ENCODE results near the gene SLC35F5.

The SLC35F5 gene

GRCh38 chr2:113757138-113757657, 756 bp upstream of the SLC35F5 start:
- TF ChIP-seq FOXP2 (optimal IDR thresholded peaks at IDR 0.05; ENCODE audit: borderline replicate concordance, extremely low read depth, extremely low read length, insufficient read depth) (no peak), POLR2AphosphoS5 (IDR thresholded peaks at IDR 0.05; ENCODE audit: low read depth, low read length) (no peak), TAF1 (IDR thresholded peaks at IDR 0.05; ENCODE audit: borderline replicate concordance, insufficient read depth, low read length) (no peak), SIN3A (IDR thresholded peaks at IDR 0.05; ENCODE audit: borderline replicate concordance, insufficient read depth, low read length) (no peak)
- TF ChIP-seq, protein P1, sequence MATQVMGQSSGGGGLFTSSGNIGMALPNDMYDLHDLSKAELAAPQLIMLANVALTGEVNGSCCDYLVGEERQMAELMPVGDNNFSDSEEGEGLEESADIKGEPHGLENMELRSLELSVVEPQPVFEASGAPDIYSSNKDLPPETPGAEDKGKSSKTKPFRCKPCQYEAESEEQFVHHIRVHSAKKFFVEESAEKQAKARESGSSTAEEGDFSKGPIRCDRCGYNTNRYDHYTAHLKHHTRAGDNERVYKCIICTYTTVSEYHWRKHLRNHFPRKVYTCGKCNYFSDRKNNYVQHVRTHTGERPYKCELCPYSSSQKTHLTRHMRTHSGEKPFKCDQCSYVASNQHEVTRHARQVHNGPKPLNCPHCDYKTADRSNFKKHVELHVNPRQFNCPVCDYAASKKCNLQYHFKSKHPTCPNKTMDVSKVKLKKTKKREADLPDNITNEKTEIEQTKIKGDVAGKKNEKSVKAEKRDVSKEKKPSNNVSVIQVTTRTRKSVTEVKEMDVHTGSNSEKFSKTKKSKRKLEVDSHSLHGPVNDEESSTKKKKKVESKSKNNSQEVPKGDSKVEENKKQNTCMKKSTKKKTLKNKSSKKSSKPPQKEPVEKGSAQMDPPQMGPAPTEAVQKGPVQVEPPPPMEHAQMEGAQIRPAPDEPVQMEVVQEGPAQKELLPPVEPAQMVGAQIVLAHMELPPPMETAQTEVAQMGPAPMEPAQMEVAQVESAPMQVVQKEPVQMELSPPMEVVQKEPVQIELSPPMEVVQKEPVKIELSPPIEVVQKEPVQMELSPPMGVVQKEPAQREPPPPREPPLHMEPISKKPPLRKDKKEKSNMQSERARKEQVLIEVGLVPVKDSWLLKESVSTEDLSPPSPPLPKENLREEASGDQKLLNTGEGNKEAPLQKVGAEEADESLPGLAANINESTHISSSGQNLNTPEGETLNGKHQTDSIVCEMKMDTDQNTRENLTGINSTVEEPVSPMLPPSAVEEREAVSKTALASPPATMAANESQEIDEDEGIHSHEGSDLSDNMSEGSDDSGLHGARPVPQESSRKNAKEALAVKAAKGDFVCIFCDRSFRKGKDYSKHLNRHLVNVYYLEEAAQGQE (IDR thresholded peaks at IDR 0.05; ENCODE audit: insufficient read depth in 1 of 2, low read depth in 2 of 2, low read length in 2 of 2): no peak

GRCh38 chr2:113755835-113756354, 547 bp downstream of the SLC35F5 start:
- TF ChIP-seq, protein P1 (IDR thresholded peaks at IDR 0.05; ENCODE audit: insufficient read depth in 1 of 2, low read depth in 2 of 2, low read length in 2 of 2): no peak
- no peak for TF ChIP-seq FOXP2 (optimal IDR thresholded peaks at IDR 0.05; ENCODE audit: borderline replicate concordance, extremely low read depth, extremely low read length, insufficient read depth)
- TF ChIP-seq POLR2AphosphoS5 (IDR thresholded peaks at IDR 0.05; ENCODE audit: low read depth, low read length): no peak
- no peak for TF ChIP-seq TAF1 (IDR thresholded peaks at IDR 0.05; ENCODE audit: borderline replicate concordance, insufficient read depth, low read length)
- TF ChIP-seq SIN3A (IDR thresholded peaks at IDR 0.05; ENCODE audit: borderline replicate concordance, insufficient read depth, low read length): no peak

DNA sequence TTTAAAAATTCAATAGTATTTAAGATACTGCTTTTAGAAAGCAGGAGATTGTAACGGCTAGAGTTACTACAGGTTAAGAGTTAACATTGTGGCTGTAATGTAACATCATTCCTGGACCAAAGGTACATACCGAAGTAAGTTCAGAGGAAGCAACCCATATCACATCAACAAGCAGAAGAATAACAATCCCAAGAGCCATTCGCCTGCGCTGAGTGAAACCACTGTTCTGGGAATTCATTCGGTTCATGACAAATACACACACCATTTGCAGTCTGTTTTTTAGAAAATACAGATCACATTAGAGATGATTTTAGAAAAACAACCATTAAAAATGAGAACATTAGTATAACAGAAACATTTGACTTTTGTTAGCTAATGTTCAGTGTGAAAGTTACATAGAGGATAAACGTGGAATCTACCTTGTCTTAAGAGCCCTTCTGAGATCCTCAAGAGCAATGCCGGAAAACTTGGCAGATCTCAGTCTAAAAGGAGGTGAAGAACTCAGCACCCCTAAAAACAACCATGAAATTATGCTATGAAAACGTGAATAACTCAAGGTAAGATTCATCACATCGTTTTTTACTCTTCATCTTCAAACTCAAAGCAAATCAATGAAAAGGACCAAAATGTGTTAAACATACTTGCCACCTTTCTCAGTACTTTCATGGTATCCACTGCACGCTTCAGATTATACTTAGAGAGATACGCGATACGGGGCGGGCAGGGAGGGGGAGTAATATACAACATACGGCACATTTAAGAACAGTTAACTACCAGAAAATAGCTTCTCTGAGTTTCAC, 1.2 kb downstream of the SLC35F5 start:
- TF ChIP-seq, protein P1 (IDR thresholded peaks at IDR 0.05; ENCODE audit: insufficient read depth in 1 of 2, low read depth in 2 of 2, low read length in 2 of 2): no peak
- TF ChIP-seq FOXP2 (optimal IDR thresholded peaks at IDR 0.05; ENCODE audit: borderline replicate concordance, extremely low read depth, extremely low read length, insufficient read depth) (no peak), POLR2AphosphoS5 (IDR thresholded peaks at IDR 0.05; ENCODE audit: low read depth, low read length) (no peak), SIN3A (IDR thresholded peaks at IDR 0.05; ENCODE audit: borderline replicate concordance, insufficient read depth, low read length) (no peak), TAF1 (IDR thresholded peaks at IDR 0.05; ENCODE audit: borderline replicate concordance, insufficient read depth, low read length) (no peak)

GRCh38 chr2:113754160-113754559, 2.3 kb downstream of the SLC35F5 start:
- TF ChIP-seq TAF1 (IDR thresholded peaks at IDR 0.05; ENCODE audit: borderline replicate concordance, insufficient read depth, low read length) (no peak), POLR2AphosphoS5 (IDR thresholded peaks at IDR 0.05; ENCODE audit: low read depth, low read length) (no peak), FOXP2 (optimal IDR thresholded peaks at IDR 0.05; ENCODE audit: borderline replicate concordance, extremely low read depth, extremely low read length, insufficient read depth) (no peak), SIN3A (IDR thresholded peaks at IDR 0.05; ENCODE audit: borderline replicate concordance, insufficient read depth, low read length) (no peak)
- TF ChIP-seq, protein P1 (IDR thresholded peaks at IDR 0.05; ENCODE audit: insufficient read depth in 1 of 2, low read depth in 2 of 2, low read length in 2 of 2): no peak

All from PFSK-1 (cell line).